Hematopoietic multipotent progenitor cell treated with erythropoietin and hydrocortisone succinate and interleukin-3 and kit ligand, for 4 days (in vitro differentiated cells): Measurements from ENCODE around the gene NFATC1.
A peak's percentile ranks its signal among the peaks of the same experiment; 100 is the strongest.

Experiments used
- DNase-seq: peaks from one replicate; pipeline ENCODE4 v3.0.0-alpha.2; 2015

Gene NFATC1

GRCh38 chr18:79459946-79460480 is 64.3 kb downstream of the NFATC1 start:
- peak; percentile 85 for DNase-seq

- DNase-seq, result no peak
Measured at GRCh38 chr18:79460481-79461300, 65.0 kb downstream of the NFATC1 start.

GRCh38 chr18:79461627-79462026 is 65.9 kb downstream of the NFATC1 start:
- no peak for DNase-seq

GRCh38 chr18:79463424-79463960 is 67.8 kb downstream of the NFATC1 start:
- DNase-seq, result no peak

GRCh38 chr18:79465392-79465991 is 69.8 kb downstream of the NFATC1 start:
- peak; percentile 66 for DNase-seq

- no peak for DNase-seq
Measured at GRCh38 chr18:79466591-79466990, 70.9 kb downstream of the NFATC1 start.

- DNase-seq, result no peak
Measured at GRCh38 chr18:79467126-79467525, 71.4 kb downstream of the NFATC1 start.

GRCh38 chr18:79468119-79468789 is 72.5 kb downstream of the NFATC1 start:
- peak; percentile 58 for DNase-seq

- no peak for DNase-seq
Measured at GRCh38 chr18:79469309-79469708, 73.6 kb downstream of the NFATC1 start.

- DNase-seq, result no peak
Measured at GRCh38 chr18:79469751-79470505, 74.2 kb downstream of the NFATC1 start.

GRCh38 chr18:79470547-79470946 is 74.8 kb downstream of the NFATC1 start:
- no peak for DNase-seq

GRCh38 chr18:79471046-79471445 is 75.3 kb downstream of the NFATC1 start:
- no peak for DNase-seq

GRCh38 chr18:79471597-79471996 is 75.9 kb downstream of the NFATC1 start:
- no peak for DNase-seq

GRCh38 chr18:79472176-79472575 is 76.4 kb downstream of the NFATC1 start:
- no peak for DNase-seq

GRCh38 chr18:79472946-79473345 is 77.2 kb downstream of the NFATC1 start:
- no peak for DNase-seq

GRCh38 chr18:79476031-79476917 is 80.5 kb downstream of the NFATC1 start:
- no peak for DNase-seq

GRCh38 chr18:79476918-79477571 is 81.3 kb downstream of the NFATC1 start:
- DNase-seq, result no peak

GRCh38 chr18:79477711-79478483 is 82.2 kb downstream of the NFATC1 start:
- DNase-seq, result no peak

- DNase-seq, result no peak
Measured at GRCh38 chr18:79478484-79479115, 82.9 kb downstream of the NFATC1 start.
